Astrocyte of the spinal cord (primary cell): ENCODE measurements around the gene FBXW4.

Source experiments
- DNase-seq: peaks from one replicate; pipeline ENCODE4 v3.0.0; 2011; ENCODE audit warnings: low read depth, low spot score
- H3K4me3 ChIP-seq: 2 replicates; pipeline ENCODE4 v1.5.1; 2011; ENCODE audit warnings: low read depth, mild to moderate bottlenecking, low read length, moderate library complexity
- in situ Hi-C: cut with HindIII; loops from 2 replicates; pipeline ENCODE4 v1.10.0; 2017; ENCODE audit warnings: low sequenced_read_pairs
- TF ChIP-seq, protein P1 (sequence below): IDR thresholded peaks from 2 replicates; pipeline ENCODE4 v1.5.1; 2012; ENCODE audit warnings: low read depth, mild to moderate bottlenecking, low read length, inconsistent platforms

Gene FBXW4

GRCh38 chr10:101617824-101618568, 77.0 kb downstream of the FBXW4 start:
- TF ChIP-seq, protein P1, sequence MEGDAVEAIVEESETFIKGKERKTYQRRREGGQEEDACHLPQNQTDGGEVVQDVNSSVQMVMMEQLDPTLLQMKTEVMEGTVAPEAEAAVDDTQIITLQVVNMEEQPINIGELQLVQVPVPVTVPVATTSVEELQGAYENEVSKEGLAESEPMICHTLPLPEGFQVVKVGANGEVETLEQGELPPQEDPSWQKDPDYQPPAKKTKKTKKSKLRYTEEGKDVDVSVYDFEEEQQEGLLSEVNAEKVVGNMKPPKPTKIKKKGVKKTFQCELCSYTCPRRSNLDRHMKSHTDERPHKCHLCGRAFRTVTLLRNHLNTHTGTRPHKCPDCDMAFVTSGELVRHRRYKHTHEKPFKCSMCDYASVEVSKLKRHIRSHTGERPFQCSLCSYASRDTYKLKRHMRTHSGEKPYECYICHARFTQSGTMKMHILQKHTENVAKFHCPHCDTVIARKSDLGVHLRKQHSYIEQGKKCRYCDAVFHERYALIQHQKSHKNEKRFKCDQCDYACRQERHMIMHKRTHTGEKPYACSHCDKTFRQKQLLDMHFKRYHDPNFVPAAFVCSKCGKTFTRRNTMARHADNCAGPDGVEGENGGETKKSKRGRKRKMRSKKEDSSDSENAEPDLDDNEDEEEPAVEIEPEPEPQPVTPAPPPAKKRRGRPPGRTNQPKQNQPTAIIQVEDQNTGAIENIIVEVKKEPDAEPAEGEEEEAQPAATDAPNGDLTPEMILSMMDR = no peak
- in situ Hi-C loops = no loop called here
- H3K4me3 ChIP-seq = no peak overlapping the region
- DNase-seq = no peak

GRCh38 chr10:101617102-101617823, 77.7 kb downstream of the FBXW4 start:
- DNase-seq = no peak
- TF ChIP-seq, protein P1 = no peak
- in situ Hi-C loops = no loop called here
- H3K4me3 ChIP-seq = no peak overlapping the region

- TF ChIP-seq, protein P1 = no peak
- DNase-seq = no peak
- in situ Hi-C loops = no loop called here
- no peak overlapping the region for H3K4me3 ChIP-seq
Observed at GRCh38 chr10:101616415-101617101, 78.4 kb downstream of the FBXW4 start.

- H3K4me3 ChIP-seq = no peak overlapping the region
- no peak for DNase-seq
- in situ Hi-C loops = no loop called here
- TF ChIP-seq, protein P1 = no peak
Observed at GRCh38 chr10:101615525-101616116, 79.3 kb downstream of the FBXW4 start.

GRCh38 chr10:101614663-101615524, 80.1 kb downstream of the FBXW4 start:
- H3K4me3 ChIP-seq = no peak overlapping the region
- DNase-seq = no peak
- TF ChIP-seq, protein P1 = no peak
- in situ Hi-C loops = no loop called here
